Activated CD4-positive, alpha-beta T cell treated with anti-CD3 and anti-CD28 coated beads, Interleukin-2, amount 50 U/mL, for 16 hours (primary cell): ENCODE results near the gene TGFBR3.

Experiments used
- DNase-seq: peaks from one replicate; pipeline ENCODE4 v3.0.0-alpha.2; 2020

TGFBR3 gene

GRCh38 chr1:91819038-91819788, 66.7 kb downstream of the TGFBR3 start:
- no peak for DNase-seq

DNA sequence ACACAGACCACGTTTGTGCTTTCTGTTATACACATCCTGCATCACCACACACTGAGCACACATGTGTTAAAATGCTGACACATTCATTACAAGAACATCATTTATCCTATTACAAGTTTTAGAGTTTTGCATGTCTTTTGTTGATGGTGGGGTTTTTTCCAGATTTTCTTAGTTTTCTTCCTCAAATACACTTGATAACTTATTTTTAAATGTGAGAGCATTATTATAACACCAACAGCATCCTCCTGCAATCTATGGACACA, 67.3 kb downstream of the TGFBR3 start:
- no peak for DNase-seq

DNA sequence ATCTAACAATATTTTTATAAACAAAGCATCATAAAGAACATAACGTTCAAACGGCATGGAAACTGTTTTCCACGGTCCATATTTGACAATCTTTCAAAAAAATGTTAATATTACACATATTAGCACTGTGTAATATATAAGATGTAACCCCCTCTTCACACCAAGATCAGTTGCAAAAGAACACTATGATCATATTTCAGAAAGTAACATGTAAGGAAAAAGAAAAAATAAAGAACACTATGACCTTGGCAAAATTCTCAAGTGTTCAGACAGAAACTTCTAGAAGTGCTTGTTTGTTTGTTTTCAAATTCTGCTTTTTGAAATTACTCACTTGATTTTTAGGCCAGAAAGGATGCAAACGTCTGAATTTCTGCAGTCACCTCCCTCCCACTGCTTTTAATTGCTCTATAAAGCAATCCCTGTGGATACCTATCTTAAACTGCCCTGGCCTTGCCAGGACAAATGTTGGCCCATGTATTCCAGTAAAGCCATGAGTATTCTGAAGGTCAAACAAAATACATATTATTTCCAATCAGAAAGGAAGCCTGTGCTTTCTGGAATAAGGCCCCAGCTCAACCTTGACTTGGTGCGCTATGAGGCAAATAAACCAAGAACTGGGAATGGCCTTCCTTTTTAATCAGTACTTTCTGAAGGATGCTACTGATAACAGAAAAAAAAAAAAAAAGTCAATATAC, 68.6 kb downstream of the TGFBR3 start:
- DNase-seq = no peak

GRCh38 chr1:91816031-91816430, 69.9 kb downstream of the TGFBR3 start:
- DNase-seq = no peak

DNA sequence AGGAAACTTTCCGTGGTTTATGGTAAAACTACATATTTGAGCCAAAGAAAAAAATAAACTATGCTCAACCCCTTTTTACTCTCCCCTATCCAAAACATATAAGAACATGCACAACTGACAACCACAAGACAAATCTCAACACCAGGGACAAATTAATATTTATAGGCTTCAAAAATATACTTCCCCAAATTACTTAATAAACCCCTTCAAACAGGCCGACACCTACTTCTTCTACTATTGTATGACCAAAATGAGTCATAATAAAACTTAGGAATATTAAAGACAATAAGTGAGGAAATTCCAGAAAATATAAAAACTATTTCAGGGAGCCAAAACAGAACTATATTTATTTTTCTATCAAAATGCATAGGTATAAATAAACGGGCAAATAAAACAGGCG, 71.5 kb downstream of the TGFBR3 start:
- DNase-seq = no peak

GRCh38 chr1:91813813-91814212, 72.1 kb downstream of the TGFBR3 start:
- DNase-seq = no peak

DNA sequence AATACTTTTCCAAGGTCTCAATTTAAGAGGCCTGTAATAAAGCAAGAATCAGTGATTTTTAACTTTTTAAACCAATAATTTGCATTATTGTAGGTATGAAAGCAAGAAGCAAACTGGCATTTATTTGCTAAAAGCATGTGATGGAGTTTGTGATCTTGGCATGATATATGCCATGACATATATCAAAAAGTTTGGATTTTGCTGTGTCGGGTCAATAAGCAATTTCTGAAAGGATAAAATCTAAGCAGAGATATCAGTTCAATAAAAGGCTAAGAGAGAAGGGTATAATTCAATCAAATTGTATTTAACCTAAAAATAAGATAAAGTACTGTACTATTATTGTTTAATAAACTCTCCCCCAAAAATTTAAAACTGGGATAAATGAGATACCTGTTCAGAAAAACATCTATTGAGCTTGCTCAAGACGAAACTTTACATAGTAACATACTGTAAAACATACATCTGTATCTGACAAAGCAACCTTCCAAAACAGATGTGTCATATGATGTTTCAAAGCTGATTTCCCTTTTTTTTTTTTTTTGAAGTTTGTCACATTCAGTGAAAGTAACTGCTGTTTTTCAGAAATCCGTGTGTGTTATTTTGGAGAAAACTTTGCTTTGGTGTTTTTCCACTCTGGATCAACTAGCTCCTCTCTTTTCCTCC, 74.5 kb downstream of the TGFBR3 start:
- DNase-seq = no peak

DNA sequence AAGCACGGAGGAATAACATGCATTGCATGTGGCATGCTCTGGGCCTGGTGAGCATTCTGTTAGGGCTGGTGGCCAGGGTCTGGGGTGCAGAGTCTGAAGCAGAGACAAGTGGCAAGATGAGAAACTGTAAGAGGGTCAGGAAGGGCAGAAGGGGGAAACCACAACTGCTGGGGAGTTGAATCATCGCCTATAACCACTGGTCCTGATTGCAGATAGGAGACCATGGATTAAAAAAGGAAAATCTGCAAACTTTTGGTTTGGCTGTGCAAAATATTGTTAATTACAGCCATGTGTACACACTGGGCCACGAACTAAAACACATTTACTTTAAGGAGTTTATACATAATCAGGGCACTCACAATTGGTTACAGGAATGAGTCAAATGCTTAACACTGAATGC, 76.6 kb downstream of the TGFBR3 start:
- DNase-seq = peak; percentile 68

DNA sequence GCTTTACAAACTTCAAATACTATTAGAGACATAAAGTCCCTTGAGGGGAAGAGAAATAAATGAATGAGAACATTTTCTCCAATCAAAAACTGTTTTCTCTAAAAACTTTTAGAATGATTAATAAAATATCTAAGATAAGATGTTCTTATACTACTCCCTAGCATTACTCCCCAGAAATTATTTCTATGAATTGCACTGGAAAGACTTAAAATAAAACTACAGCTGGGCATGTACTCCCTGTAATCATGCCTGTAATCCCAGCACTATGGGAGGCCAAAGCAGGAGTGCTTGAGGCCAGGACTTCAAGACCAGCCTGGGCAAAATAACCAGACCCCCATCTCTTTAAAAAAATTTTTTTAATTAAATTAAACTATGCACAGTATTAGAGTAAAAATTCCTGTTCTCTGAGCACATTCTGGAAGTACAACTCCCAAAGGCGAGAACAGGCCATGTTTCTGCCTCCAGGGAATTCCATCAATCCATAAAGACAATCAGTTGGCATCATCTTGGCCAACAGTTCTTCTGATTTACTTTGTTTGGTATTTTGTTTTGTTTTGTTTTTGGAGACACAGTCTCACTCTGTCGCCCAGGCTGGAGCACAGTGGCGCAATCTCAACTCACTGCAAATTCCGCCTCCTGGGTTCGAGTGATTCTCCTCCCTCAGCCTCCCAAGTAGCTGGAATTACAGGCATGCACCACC, 77.9 kb downstream of the TGFBR3 start:
- no peak for DNase-seq

- no peak for DNase-seq
Measured at GRCh38 chr1:91806769-91807700, 78.9 kb downstream of the TGFBR3 start.

DNA sequence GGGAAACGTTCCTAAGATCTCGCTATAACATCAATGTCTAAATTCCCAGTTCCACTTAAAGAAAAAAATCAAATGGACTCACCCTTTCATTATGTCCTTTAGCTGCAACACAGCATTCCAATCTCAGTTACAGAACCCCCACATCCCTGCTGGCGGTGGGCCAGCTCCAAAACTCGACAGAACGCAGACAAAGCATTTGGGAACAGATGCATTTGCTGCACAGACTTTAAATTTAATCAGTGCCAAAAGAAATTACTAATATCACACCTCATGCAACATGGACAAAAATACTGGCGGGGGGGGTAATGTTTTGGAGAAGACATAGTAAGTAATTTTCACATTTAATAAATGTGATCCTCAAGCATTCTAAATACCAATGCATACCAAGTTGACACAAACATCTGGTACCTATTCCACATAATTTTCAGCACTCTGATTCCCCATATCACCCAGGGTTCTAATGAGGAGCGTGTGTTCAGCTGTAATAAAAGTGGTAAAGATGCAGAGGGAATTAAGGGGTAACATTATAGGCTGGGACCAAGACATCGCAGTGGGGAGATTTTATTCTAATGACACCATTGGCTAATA, 79.7 kb downstream of the TGFBR3 start:
- DNase-seq = no peak

DNA sequence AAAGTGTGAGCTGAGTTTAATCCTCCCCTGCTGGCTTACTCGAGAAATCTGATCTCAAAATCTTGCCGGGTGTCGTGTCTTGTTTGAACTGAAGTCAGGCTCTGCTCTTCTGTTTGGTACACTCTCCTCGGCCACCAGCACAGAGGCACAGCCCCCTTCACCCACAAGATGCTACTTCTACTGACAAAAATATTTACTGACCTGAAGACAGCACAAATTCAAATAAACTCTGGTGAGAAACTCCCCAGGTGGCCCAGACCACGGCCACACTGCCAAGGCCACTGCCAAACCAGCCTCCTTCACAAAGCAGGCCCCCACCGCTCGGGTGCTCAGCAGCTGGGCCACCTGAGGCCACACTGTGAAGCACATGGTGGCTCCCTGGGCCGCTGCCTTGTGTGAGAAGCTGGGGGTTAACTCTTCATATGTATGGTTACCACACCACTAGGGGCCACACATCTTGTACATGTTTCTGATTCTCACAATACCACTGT, 80.6 kb downstream of the TGFBR3 start:
- no peak for DNase-seq

GRCh38 chr1:91804546-91805023, 81.4 kb downstream of the TGFBR3 start:
- peak; percentile 97 for DNase-seq

DNA sequence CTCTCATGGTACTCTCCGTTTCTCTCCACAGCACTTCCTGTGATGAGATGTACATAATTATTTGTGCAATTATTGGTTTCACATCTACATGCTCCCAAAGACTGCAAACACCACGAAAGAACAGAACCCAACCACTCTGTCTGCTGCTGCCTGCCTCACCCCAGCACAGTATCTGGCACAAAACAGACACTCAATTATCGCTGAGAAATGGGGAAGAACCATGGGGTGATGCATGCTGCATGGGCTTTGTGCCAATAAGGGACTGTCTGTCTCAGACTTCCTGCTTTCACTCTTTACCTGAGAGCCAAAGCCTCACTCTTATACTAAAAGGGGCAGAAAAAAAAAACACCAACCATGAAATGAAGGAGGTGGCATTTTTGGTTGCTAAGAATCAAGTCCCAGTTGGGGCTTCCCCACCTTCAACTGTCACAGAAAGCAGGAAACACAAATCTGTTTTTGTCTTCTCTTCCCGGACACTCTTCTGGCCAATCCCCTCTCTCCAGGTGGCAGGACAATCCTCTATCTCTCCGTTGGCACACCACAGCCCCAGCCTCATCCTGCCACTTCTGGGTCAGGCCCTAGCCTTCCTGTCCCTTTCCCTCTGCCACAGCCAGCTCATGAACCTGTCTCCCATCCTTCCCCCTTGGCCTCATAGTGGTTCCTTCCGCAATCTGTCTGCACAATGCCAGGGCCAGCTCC, 82.0 kb downstream of the TGFBR3 start:
- DNase-seq = peak; percentile 92

DNA sequence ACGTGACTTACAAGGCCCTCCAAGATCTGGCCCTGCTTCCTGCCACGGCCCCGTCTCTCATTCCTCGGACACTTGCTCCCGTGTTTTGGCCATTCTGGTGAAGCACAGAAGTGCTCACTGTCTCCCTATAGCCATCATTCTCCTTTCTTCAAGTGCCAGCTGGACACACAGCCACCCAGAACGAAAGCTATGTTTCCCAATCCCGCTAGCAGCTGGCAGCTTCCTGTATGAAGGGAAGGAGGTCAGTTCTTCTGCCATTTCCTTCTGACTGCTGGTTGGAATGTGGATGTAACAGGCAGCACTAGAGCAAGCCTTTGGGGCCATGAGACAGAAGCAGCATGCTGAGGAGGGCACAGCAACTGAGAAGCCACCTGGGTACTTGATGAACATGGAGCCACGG, 82.8 kb downstream of the TGFBR3 start:
- no peak for DNase-seq

GRCh38 chr1:91801496-91802115, 84.3 kb downstream of the TGFBR3 start:
- no peak for DNase-seq

DNA sequence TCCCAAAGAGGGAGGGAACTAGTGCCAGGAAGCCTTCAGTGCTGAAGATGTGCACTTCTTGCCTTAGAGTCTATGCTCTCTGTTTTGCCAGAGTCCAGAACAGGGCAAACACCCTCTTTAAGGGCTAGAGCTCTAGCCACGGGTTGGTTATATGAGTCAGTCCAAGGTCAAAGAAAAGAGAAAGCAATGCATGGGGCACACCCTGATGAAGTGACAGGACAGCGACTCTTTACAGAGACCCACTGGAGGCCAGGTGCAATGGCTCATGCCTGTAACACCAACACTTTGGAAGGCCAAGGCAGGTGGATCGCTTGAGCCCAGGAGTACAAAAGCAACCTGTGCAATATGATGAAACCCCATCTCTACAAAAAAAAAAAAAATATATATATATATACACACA, 86.1 kb downstream of the TGFBR3 start:
- peak; percentile 34 for DNase-seq

DNA sequence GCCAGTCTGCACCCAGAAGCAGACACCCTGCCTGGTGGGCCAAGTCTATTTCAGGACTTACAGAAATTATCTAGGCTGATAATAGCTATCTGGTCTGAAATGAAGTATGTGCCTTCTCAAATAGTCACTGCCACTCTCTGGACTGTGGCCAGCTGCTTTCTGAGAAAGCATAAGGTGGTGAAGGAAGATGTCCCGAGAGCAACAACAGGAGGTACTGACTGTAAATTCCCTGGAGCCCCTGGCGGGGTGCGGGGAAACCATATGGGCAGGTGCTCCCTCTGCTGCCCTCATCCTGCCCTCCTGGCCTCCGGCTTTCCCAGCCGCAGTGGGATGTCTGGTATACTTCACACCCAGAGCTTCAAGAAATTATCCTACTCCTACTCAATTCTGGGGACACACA, 86.8 kb downstream of the TGFBR3 start:
- no peak for DNase-seq

DNA sequence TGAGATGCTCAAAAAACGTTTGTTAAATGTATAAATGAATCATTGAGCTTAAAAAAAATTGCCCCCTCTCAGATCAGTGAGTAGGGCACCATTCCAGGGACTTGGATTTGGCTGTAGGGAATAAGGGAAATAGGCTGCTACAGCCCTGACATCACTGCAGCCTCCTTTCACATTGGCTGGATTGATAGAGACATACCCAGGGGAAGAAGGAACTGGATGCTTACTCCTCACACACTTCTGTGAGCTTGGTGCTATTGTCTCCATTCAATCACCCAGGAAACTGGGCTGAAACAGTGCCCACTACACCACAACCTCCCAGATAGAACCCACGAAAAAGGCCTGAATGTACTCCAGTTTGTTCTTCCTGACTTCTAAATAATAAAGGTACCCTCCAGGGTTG, 87.2 kb downstream of the TGFBR3 start:
- DNase-seq = no peak

- no peak for DNase-seq
Measured at GRCh38 chr1:91798241-91798648, 87.7 kb downstream of the TGFBR3 start.

GRCh38 chr1:91797164-91797563, 88.8 kb downstream of the TGFBR3 start:
- no peak for DNase-seq
